ENCODE data around the gene CPD.
A peak's percentile ranks its signal among the peaks of the same experiment; 100 is the strongest.

Gene CPD

GRCh38 chr17:30354701-30355100 is 24.0 kb upstream of the CPD start:
- DNase-seq (ENCODE audit: low spot score), result no peak

DNA sequence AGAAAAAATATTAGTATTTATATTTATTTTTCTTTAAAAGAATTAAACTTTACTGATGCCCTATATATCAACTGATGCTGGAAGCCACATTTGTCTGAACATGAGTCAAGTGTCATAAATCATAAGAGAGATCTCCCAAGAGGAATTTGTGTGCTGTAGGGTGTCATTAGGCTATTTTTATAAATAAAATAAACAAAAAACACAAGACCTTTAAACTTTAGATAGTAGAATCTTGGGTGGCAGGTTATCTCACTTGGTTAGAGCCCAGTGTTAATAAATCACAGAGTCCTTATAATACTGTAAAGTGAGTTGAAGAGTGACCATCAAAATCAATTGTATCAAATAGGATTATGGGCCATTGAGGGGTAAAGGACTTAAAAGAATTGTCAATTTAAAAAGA is 21.3 kb upstream of the CPD start:
- no peak for DNase-seq (ENCODE audit: low spot score)

DNA sequence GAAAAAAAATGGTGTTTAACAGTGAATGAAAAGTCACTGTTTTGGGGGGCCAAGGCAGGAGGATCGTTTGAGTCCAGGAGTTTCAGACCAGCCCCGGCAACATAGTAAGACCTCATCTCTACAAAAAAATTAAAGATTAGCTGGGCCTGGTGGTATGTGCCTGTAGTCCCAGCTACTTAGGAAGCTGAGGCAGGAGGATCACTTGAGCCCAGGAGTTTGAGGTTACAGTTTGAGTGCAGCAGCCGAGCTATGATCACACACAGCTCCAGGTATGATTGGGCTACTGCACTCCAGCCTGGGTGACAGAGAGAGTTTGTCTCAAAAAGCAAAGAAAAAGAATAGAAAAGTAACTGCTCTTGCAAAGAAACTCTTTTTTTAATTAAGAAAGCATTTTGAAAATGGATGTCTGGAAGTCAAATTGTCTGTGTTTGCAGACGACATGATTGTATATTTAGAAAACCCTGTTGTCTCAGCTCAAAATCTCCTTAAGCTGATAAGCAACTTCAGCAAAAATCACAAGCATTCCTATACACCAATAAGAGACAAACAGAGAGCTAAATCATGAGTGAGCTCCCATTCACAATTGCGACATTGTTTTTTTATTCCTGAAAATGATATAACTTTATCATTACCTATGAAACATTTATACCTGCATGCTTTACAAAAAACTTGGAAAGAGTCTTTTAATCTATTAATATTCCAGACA is 20.5 kb upstream of the CPD start:
- DNase-seq (ENCODE audit: low spot score), result no peak

- DNase-seq (ENCODE audit: low spot score), result no peak
Measured at GRCh38 chr17:30360086-30360808, 18.5 kb upstream of the CPD start.

- DNase-seq (ENCODE audit: low spot score), result no peak
Measured at GRCh38 chr17:30361766-30362279, 16.9 kb upstream of the CPD start.

- peak; percentile 40 for DNase-seq (ENCODE audit: low spot score)
Measured at GRCh38 chr17:30363715-30364202, 15.0 kb upstream of the CPD start.

DNA sequence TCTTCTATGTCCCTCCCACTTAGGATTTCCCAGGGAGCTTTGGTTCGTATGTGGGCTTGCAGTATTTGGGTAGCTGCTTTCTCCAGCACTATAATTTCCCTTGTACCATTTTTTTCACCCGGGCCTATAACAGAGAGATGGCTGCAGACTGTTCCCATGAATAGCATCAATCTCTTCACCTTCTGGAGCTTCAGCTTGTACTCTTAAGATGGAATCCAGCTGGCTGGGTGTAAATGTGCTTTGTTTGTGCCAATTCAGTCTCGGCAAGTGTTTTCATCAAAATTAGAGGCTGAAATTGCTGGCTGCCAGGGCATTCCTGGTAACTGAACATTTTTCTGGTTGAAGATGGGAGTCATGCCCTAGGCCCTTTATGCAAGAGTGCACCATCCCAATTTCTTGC is 12.2 kb upstream of the CPD start:
- DNase-seq (ENCODE audit: low spot score), result no peak

GRCh38 chr17:30368912-30369720 is 9.6 kb upstream of the CPD start:
- DNase-seq (ENCODE audit: low spot score), result no peak

DNA sequence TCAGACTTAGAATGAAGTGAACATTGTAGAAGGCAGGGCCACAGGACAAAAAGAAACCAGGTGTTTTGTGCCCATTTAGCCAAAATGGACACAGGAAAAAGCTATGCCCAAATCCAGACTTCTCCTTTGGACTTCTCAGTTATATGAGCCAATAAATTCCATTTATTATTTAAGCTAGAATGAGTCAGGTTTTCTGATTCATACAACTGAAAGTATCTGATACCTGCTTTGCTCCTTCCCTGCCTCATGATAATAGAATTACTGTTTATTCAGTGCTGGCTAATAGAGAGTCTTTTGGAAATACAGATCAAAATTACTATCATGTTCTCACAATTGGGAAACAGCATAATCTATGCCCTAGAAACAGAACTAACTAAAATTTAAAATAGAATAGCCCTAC is 8.7 kb upstream of the CPD start:
- DNase-seq (ENCODE audit: low spot score), result peak; percentile 64

- peak; percentile 20 for DNase-seq (ENCODE audit: low spot score)
Measured at GRCh38 chr17:30372755-30373154, 6.0 kb upstream of the CPD start.

- no peak for DNase-seq (ENCODE audit: low spot score)
Measured at GRCh38 chr17:30375661-30376060, 3.1 kb upstream of the CPD start.

DNA sequence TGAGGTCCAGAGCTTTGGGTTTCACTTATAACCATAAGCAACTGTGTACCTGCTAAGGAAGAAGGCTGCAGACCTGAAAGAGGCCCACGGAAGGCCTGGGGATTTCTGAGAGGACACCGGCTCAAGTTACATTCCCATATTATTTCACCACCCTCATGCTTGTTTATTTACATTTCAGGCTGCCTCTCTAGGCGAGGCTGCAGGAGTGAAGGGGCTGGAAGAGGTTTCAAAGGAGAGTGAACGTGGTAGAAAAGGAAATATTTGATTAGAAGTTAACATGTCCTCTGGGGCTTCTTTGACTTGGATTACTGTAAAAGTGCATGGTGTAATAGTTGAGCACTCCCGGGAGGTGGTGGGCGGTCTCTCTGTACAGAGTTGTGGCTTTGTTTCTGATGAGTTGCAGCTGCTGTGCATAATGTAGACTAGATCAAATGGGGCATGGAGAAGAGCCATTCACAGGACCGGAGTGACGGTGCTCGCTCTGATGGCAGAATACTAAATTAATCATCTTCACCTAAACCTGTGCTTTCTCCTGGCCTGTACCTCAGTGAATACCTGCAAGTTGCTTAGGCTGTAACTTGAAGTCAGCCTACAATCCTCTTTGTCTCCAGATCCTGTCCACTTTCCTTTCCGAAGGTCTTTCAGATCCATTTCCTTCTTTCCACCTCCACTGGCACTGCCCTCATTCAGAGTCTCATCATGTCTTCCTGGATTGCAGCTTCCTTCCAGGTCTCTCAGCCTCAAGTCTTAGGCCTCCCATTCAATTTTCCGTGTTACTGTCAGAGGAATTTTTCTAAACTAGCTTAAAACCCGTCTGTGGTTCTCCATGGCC is 1.9 kb upstream of the CPD start:
- DNase-seq (ENCODE audit: low spot score), result peak; percentile 31

DNA sequence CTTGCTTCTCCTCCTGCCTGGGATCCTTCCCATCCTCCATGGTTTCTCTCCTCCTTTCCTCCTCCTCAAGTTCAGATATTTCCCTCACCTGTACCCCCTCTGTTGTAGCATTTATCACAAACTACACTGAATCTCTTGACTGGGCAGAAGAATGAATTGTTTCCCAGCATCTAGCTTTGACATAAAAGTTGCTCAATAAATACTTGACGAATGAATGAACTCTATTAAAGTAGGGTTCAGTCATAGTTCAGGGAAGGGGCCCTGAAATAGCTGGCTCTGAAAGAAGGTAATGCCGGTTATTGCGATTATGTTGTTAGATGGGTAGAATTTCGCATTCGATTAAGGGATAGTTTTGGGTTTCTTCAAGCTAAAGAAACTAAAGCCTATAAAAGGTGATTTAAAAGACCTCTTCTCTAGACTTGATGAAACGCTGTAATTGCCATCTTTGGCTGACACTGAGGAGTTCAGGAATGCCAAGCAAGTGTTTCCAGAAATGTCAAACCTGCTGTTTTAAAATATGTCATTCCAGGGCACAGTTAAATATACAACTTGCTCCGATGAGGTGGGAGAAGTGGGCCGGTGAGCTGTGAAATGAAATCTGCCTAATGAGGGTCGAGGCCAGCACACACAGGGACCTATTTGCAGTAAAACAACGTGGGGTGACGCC is 1.0 kb upstream of the CPD start:
- no peak for DNase-seq (ENCODE audit: low spot score)

DNA sequence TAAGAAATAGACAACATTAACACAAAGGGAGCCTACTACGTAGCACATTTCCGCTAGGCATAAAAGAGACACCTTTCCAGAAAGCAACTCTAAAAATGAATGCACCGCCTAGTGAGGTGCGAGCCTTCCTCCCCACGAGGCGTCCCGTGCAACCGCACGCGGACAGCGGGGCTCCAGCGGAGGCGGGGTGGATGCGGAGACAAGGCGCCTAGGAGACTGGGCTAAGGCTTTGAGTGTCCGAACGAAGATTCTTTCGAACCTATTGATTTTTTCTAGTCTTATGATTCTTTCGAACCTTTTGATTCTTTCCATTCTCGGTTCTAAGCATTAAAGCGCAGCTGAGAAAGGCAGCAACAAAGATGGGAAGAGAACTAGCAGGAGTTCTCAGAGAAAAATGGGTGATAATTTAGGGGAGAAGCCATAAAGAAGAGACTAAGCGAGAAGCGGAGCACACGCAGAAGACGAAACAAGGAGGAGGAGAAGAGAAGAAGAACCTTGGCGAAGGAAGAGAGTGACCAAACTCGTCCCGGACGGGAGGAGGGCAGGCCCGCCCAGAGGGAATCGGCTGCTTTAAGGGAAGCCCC is 394 bp upstream of the CPD start:
- no peak for DNase-seq (ENCODE audit: low spot score)

DNA sequence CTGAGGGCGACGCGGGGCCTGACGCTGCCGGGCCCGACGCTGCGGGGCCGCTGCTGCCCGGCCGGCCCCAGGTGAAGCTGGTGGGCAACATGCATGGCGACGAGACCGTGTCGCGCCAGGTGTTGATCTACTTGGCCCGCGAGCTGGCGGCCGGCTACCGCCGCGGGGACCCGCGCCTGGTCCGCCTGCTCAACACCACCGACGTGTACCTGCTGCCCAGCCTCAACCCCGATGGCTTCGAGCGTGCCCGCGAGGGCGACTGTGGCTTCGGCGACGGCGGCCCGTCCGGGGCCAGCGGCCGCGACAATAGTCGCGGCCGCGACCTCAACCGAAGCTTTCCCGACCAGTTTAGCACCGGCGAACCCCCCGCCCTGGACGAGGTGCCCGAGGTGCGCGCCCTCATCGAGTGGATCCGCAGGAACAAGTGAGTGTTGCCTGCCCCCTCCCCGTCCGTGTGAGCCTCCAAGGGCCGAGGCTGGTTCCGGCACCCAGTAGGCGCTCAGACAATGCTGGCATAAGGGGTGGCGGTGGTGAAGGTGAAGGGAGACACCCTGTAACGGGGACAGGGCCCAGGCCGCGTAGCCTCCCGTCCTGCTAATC is 676 bp downstream of the CPD start:
- no peak for DNase-seq (ENCODE audit: low spot score)

- DNase-seq (ENCODE audit: low spot score), result no peak
Measured at GRCh38 chr17:30379903-30380381, 1.2 kb downstream of the CPD start.

GRCh38 chr17:30380643-30381339 is 2.1 kb downstream of the CPD start:
- DNase-seq (ENCODE audit: low spot score), result no peak

- DNase-seq (ENCODE audit: low spot score), result no peak
Measured at GRCh38 chr17:30381340-30381659, 2.6 kb downstream of the CPD start.

DNA sequence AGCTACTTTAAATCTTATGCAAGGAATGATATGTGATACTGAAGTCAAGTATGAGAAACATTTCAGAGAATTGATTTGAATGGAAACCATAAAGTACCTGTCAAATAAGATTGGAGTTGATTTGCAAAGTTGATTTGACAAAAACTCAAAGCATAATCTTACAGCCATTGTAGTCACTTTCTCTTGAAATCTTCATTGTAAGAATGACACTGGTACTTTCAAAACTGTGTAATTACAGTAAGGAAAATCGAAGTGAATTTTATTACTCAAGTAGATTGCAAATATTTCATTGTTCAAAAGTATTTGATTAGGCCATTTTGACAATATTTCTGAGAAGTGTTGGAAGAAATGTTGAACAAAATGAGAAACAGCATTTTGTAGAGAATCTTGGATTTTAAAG is 3.6 kb downstream of the CPD start:
- DNase-seq (ENCODE audit: low spot score), result no peak
